ENCODE results near the gene CABP2.

- TF ChIP-seq POLR2A (IDR thresholded peaks at IDR 0.05) (no peak), CTCF (IDR thresholded peaks at IDR 0.05) (no peak)
Observed at GRCh38 chr11:67571443-67571842, 48.2 kb upstream of the CABP2 start.
